A673 (cell line): ENCODE measurements around the gene SCN2A. TPM values are rescaled to one million over a fixed set of nuclear protein-coding genes. Genes with fewer than 3 reads are reported as not detected.

Experiments used
- BruUV-seq: library from RNA; stranded (reverse); fragments of 400-500 nt; replicated peaks from 2 replicates; lab custom pipeline; 2021; lab: Mats Ljungman, UMichigan
- CTCF ChIA-PET: fragments of 300-600 bp; sonication (Branson Sonifier 250); formaldehyde crosslinking; loops from one replicate; lab custom pipeline; 2022; ENCODE audit warnings: antibody characterized with exemption; lab: Charles Lee
- POLR2A ChIA-PET: fragments of 300-600 bp; sonication (Branson Sonifier 250); formaldehyde crosslinking; loops from one replicate; lab custom pipeline; 2022; ENCODE audit warnings: antibody characterized with exemption; ENCODE audit not compliant: low non-redundant PET; lab: Charles Lee
- DNase-seq: peaks from one replicate; pipeline ENCODE4 v3.0.0-alpha.2; 2015; ENCODE audit warnings: low spot score
- H3K27ac ChIP-seq: fragments of 200-600 bp; sonication (generic); 2 replicates; pipeline ENCODE4 v1.5.1; 2016; ENCODE audit warnings: mixed run types, low read depth, mild to moderate bottlenecking, mixed read lengths, antibody characterized with exemption, low read length; ENCODE audit not compliant: poor library complexity, severe bottlenecking
- H3K27me3 ChIP-seq: fragments of 200-600 bp; sonication (generic); replicated peaks from 2 replicates; pipeline ENCODE4 v1.6.1; 2017; ENCODE audit warnings: mixed run types, low read depth, mild to moderate bottlenecking, mixed read lengths, antibody characterized with exemption, low read length; ENCODE audit not compliant: insufficient read depth, poor library complexity
- H3K36me3 ChIP-seq: fragments of 200-600 bp; sonication (generic); 2 replicates; pipeline ENCODE4 v1.6.1; 2016; ENCODE audit warnings: mixed run types, mild to moderate bottlenecking, mixed read lengths, antibody characterized with exemption, low read length; ENCODE audit not compliant: insufficient read depth, poor library complexity, severe bottlenecking
- H3K4me1 ChIP-seq: fragments of 200-600 bp; sonication (generic); 2 replicates; pipeline ENCODE4 v1.6.1; 2017; ENCODE audit warnings: mixed run types, mild to moderate bottlenecking, mixed read lengths, antibody characterized with exemption, low read length; ENCODE audit not compliant: insufficient read depth, poor library complexity, severe bottlenecking
- H3K4me3 ChIP-seq: fragments of 200-600 bp; sonication (generic); 2 replicates; pipeline ENCODE4 v1.5.1; 2016; ENCODE audit warnings: low read depth, mixed run types, mild to moderate bottlenecking, mixed read lengths, low read length; ENCODE audit not compliant: poor library complexity, severe bottlenecking
- H3K9me3 ChIP-seq: fragments of 200-600 bp; sonication (generic); 2 replicates; pipeline ENCODE4 v1.6.1; 2016; ENCODE audit warnings: mixed run types, low read depth, mild to moderate bottlenecking, mixed read lengths, antibody characterized with exemption, low read length; ENCODE audit not compliant: poor library complexity, severe bottlenecking
- CTCF ChIP-seq: fragments of 300-800, 200-600 bp; sonication (generic); conservative IDR thresholded peaks from 2 replicates; pipeline ENCODE4 v1.5.1; 2017; ENCODE audit warnings: low read depth, mild to moderate bottlenecking, antibody characterized with exemption, low read length, moderate library complexity, mixed read lengths
- EZH2 ChIP-seq: fragments of 200-600 bp; sonication (generic); IDR thresholded peaks from 2 replicates; pipeline ENCODE4 v1.6.1; 2017; ENCODE audit warnings: borderline replicate concordance, low read depth, mild to moderate bottlenecking, mixed read lengths, antibody characterized with exemption, low read length; ENCODE audit not compliant: poor library complexity, severe bottlenecking
- intact Hi-C: fragments of 100-400 bp; cut with micrococcal nuclease; formaldehyde crosslinking; loops from one replicate; pipeline ENCODE4 v1.10.0; 2022; ENCODE audit not compliant: unreplicated experiment
- total RNA-seq: library from RNA; stranded (reverse); gene quantifications from 2 replicates; pipeline ENCODE4 v1.2.3, GENCODE V29; 2021

The SCN2A gene
- total RNA-seq, 1 experiment from 2014 or later: 0.73 TPM

- no peaks in the 10 kb centered on the region for H3K9me3 ChIP-seq
- ChIA-PET CTCF (no interaction called here), POLR2A (no interaction called here)
- BruUV-seq: no TSS peak
- no peaks in the 10 kb centered on the region for H3K27me3 ChIP-seq
- H3K4me1 ChIP-seq: peaks cover 10% of the 10 kb centered on the region
- DNase-seq: no peak
- TF ChIP-seq CTCF (no peak), EZH2 (no peak)
- no peak overlapping the region for H3K27ac ChIP-seq
- no peaks in the 10 kb centered on the region for H3K36me3 ChIP-seq
- intact Hi-C loops: no loop called here
- no peak overlapping the region for H3K4me3 ChIP-seq
These were observed 45.9 kb upstream of the SCN2A start for GRCh38 chr2:165193178-165193777.

GRCh38 chr2:165196411-165196810 lies 42.8 kb upstream of the SCN2A start:
- CTCF ChIA-PET: no interaction called here
- peak; percentile 41 for DNase-seq

GRCh38 chr2:165197346-165197745 lies 41.9 kb upstream of the SCN2A start:
- no TSS peak for BruUV-seq
- TF ChIP-seq CTCF (no peak), EZH2 (no peak)
- intact Hi-C loops: no loop called here
- no peaks in the 10 kb centered on the region for H3K9me3 ChIP-seq
- H3K27me3 ChIP-seq: no peaks in the 10 kb centered on the region
- no peaks in the 10 kb centered on the region for H3K36me3 ChIP-seq
- ChIA-PET CTCF (no interaction called here), POLR2A (no interaction called here)
- no peak for DNase-seq
- H3K4me1 ChIP-seq: peaks cover 10% of the 10 kb centered on the region
- H3K4me3 ChIP-seq: no peak overlapping the region
- no peak overlapping the region for H3K27ac ChIP-seq

More at GRCh38 chr2:165196411-165196810, 42.8 kb upstream of the SCN2A start:
- H3K27me3 ChIP-seq: no peaks in the 10 kb centered on the region
- POLR2A ChIA-PET: no interaction called here
- H3K9me3 ChIP-seq: no peaks in the 10 kb centered on the region
- H3K27ac ChIP-seq: no peak overlapping the region
- TF ChIP-seq CTCF (no peak), EZH2 (no peak)
- intact Hi-C loops: no loop called here
- no TSS peak for BruUV-seq
- no peak overlapping the region for H3K4me3 ChIP-seq
- H3K4me1 ChIP-seq: peaks cover 10% of the 10 kb centered on the region
- H3K36me3 ChIP-seq: no peaks in the 10 kb centered on the region
